Cardiac muscle cell (in vitro differentiated cells and primary cell): ENCODE data around the gene RBM38. TPM values are rescaled to one million over a fixed set of nuclear protein-coding genes. Genes with fewer than 3 reads are reported as not detected.

Source experiments
- DNase-seq, 2 donors: peaks; one replicate each; pipeline versions ENCODE4 v3.0.0 to v3.0.0-alpha.2; 2010 to 2017; ENCODE audit warnings: low read depth in 1 of 2, low spot score in 1 of 2
- H3K27ac ChIP-seq: fragments of 200-600 bp; sonication (generic); 2 replicates; pipeline ENCODE4 v1.5.1; 2016
- H3K27me3 ChIP-seq: fragments of 200-600 bp; sonication (generic); 2 replicates; pipeline ENCODE4 v1.6.0; 2016; ENCODE audit warnings: control low read depth
- H3K36me3 ChIP-seq: fragments of 200-600 bp; sonication (generic); 2 replicates; pipeline ENCODE4 v1.5.1; 2016; ENCODE audit warnings: control low read depth
- H3K4me1 ChIP-seq: fragments of 200-600 bp; sonication (generic); 2 replicates; pipeline ENCODE4 v1.8.1; 2017; ENCODE audit warnings: low read depth, mild to moderate bottlenecking, mixed run types
- H3K4me3 ChIP-seq: fragments of 200-600 bp; sonication (generic); 2 replicates; pipeline ENCODE4 v1.5.1; 2016; ENCODE audit warnings: mild to moderate bottlenecking
- H3K9me3 ChIP-seq: fragments of 200-600 bp; sonication (generic); 2 replicates; pipeline ENCODE4 v1.5.1; 2017; ENCODE audit warnings: low read depth, mild to moderate bottlenecking, control low read depth
- CTCF ChIP-seq: IDR thresholded peaks from 2 replicates; pipeline ENCODE4 v1.5.1; 2012; ENCODE audit warnings: low read depth, mild to moderate bottlenecking, low read length
- polyA plus RNA-seq: library from polyadenylated mRNA; unstranded; fragments of >200 nt; fragmentation: Nextera tagmentation; extraction: Ambion mirVana; gene quantifications from 2 replicates; pipeline ENCODE4 v1.2.1, GENCODE V29; 2016
- total RNA-seq: library from RNA; depleted of rRNA; stranded (reverse); fragments of >200 nt; gene quantifications from 2 replicates; pipeline ENCODE4 v1.2.3, GENCODE V29; 2016

Gene RBM38
- total and polyA plus RNA-seq, 2 experiments from 2014 or later: 404 to 625 TPM

- Histone ChIP-seq H3K27me3 (no peaks in the 10 kb centered on the region), H3K4me1 (peaks cover 74% of the 10 kb centered on the region), H3K9me3 (no peaks in the 10 kb centered on the region), H3K4me3 (no peak overlapping the region), H3K27ac (peak overlapping the region; percentile 100), H3K36me3 (peaks cover 5% of the 10 kb centered on the region)
- DNase-seq: no peak
- TF ChIP-seq CTCF: no peak
Measured at GRCh38 chr20:57441510-57442154, 50.4 kb downstream of the RBM38 start.

- DNase-seq: peak in 1 of 2 donors; percentile 56
- no peak overlapping the region for H3K4me3 ChIP-seq
- H3K27me3 ChIP-seq: no peaks in the 10 kb centered on the region
- peaks cover 81% of the 10 kb centered on the region for H3K4me1 ChIP-seq
- H3K9me3 ChIP-seq: no peaks in the 10 kb centered on the region
- peaks cover 5% of the 10 kb centered on the region for H3K36me3 ChIP-seq
- H3K27ac ChIP-seq: peak overlapping the region; percentile 100
- TF ChIP-seq CTCF: no peak
Measured at GRCh38 chr20:57442158-57442887, 51.1 kb downstream of the RBM38 start.

DNA sequence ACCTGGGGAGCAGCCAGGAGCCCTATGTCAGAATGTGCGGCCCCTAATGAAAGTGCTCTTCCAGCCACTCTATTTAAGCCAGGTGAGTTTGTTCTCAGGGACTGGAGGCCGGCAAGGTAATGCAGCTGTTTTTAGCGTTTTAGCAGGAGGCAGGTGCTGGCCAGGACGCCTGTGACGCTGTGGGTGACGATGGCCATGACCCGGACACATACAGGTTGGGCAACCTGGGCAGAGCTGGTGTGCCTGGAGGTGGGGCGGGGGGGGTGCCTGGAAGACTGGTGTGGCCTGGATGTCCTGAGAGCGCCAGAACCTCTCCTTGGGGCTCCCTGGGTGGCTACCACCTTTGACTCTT, 51.7 kb downstream of the RBM38 start:
- Histone ChIP-seq H3K27ac (peak overlapping the region; percentile 100), H3K27me3 (no peaks in the 10 kb centered on the region), H3K9me3 (no peaks in the 10 kb centered on the region), H3K36me3 (peaks cover 5% of the 10 kb centered on the region), H3K4me1 (peaks cover 82% of the 10 kb centered on the region), H3K4me3 (no peak overlapping the region)
- DNase-seq: no peak
- no peak for TF ChIP-seq CTCF

GRCh38 chr20:57443349-57444265, 52.4 kb downstream of the RBM38 start:
- no peak for TF ChIP-seq CTCF
- H3K4me1 ChIP-seq: peaks cover 74% of the 10 kb centered on the region
- peak overlapping the region; percentile 100 for H3K27ac ChIP-seq
- H3K36me3 ChIP-seq: peaks cover 5% of the 10 kb centered on the region
- H3K9me3 ChIP-seq: no peaks in the 10 kb centered on the region
- DNase-seq: no peak
- H3K4me3 ChIP-seq: no peak overlapping the region
- no peaks in the 10 kb centered on the region for H3K27me3 ChIP-seq

GRCh38 chr20:57444394-57445048, 53.3 kb downstream of the RBM38 start:
- no peak for DNase-seq
- Histone ChIP-seq H3K9me3 (no peaks in the 10 kb centered on the region), H3K36me3 (peaks cover 5% of the 10 kb centered on the region), H3K4me3 (no peak overlapping the region), H3K4me1 (peaks cover 69% of the 10 kb centered on the region), H3K27ac (peak overlapping the region; percentile 100), H3K27me3 (no peaks in the 10 kb centered on the region)
- TF ChIP-seq CTCF: no peak
